HEK293 (cell line): ENCODE data around the gene SHCBP1.
A peak's percentile ranks its signal among the peaks of the same experiment; 100 is the strongest.

Experiments used
- KLF16 ChIP-seq: fragments of 450-650 bp; formaldehyde crosslinking; IDR thresholded peaks from 2 replicates; pipeline ENCODE4 v1.5.1; 2017; ENCODE audit warnings: missing biosample characterization, missing genetic modification characterization
- KLF8 ChIP-seq: fragments of 450-650 bp; formaldehyde crosslinking; IDR thresholded peaks from 2 replicates; pipeline ENCODE4 v1.5.1; 2016; ENCODE audit warnings: missing biosample characterization, missing genetic modification characterization
- MYNN ChIP-seq: fragments of 450-650 bp; formaldehyde crosslinking; IDR thresholded peaks from 2 replicates; pipeline ENCODE4 v1.5.1; 2016; ENCODE audit warnings: missing biosample characterization, missing genetic modification characterization, borderline replicate concordance
- PRDM10 ChIP-seq: fragments of 450-650 bp; formaldehyde crosslinking; IDR thresholded peaks from 2 replicates; pipeline ENCODE4 v1.5.1; 2016; ENCODE audit warnings: missing biosample characterization, missing genetic modification characterization
- PRDM6 ChIP-seq: fragments of 450-650 bp; formaldehyde crosslinking; IDR thresholded peaks from 2 replicates; pipeline ENCODE4 v1.5.1; 2017; ENCODE audit warnings: missing biosample characterization, missing genetic modification characterization
- ZBTB17 ChIP-seq: fragments of 450-650 bp; formaldehyde crosslinking; IDR thresholded peaks from 2 replicates; pipeline ENCODE4 v1.5.1; 2016; ENCODE audit warnings: missing biosample characterization, missing genetic modification characterization
- ZBTB26 ChIP-seq: fragments of 450-650 bp; formaldehyde crosslinking; optimal IDR thresholded peaks from 2 replicates; pipeline ENCODE3; 2016; ENCODE audit warnings: missing biosample characterization, mild to moderate bottlenecking, missing genetic modification characterization
- ZNF140 ChIP-seq: fragments of 450-650 bp; formaldehyde crosslinking; IDR thresholded peaks from 2 replicates; pipeline ENCODE4 v1.5.1; 2016; ENCODE audit warnings: missing biosample characterization, missing genetic modification characterization
- ZNF155 ChIP-seq: fragments of 450-650 bp; formaldehyde crosslinking; IDR thresholded peaks from 2 replicates; pipeline ENCODE4 v1.5.1; 2016; ENCODE audit warnings: missing biosample characterization, missing genetic modification characterization
- ZNF2 ChIP-seq: fragments of 450-650 bp; formaldehyde crosslinking; IDR thresholded peaks from 2 replicates; pipeline ENCODE4 v1.5.1; 2016; ENCODE audit warnings: missing biosample characterization, missing genetic modification characterization
- ZNF211 ChIP-seq: fragments of 450-650 bp; formaldehyde crosslinking; IDR thresholded peaks from 2 replicates; pipeline ENCODE4 v1.5.1; 2016; ENCODE audit warnings: low read depth, missing biosample characterization, missing genetic modification characterization
- ZNF324 ChIP-seq: fragments of 450-650 bp; formaldehyde crosslinking; IDR thresholded peaks from 2 replicates; pipeline ENCODE4 v1.5.1; 2016; ENCODE audit warnings: missing biosample characterization, missing genetic modification characterization
- ZNF391 ChIP-seq: fragments of 450-650 bp; formaldehyde crosslinking; IDR thresholded peaks from 2 replicates; pipeline ENCODE4 v1.5.1; 2016; ENCODE audit warnings: low read depth, missing biosample characterization, missing genetic modification characterization, borderline replicate concordance
- ZNF398 ChIP-seq: fragments of 450-650 bp; formaldehyde crosslinking; IDR thresholded peaks from 2 replicates; pipeline ENCODE4 v1.5.1; 2017; ENCODE audit warnings: missing biosample characterization, missing genetic modification characterization
- ZNF404 ChIP-seq: fragments of 450-650 bp; formaldehyde crosslinking; IDR thresholded peaks from 2 replicates; pipeline ENCODE4 v1.5.1; 2017; ENCODE audit warnings: missing biosample characterization, missing genetic modification characterization
- ZNF473 ChIP-seq: fragments of 450-650 bp; formaldehyde crosslinking; IDR thresholded peaks from 2 replicates; pipeline ENCODE4 v1.5.1; 2017; ENCODE audit warnings: missing biosample characterization, missing genetic modification characterization
- ZNF48 ChIP-seq: fragments of 450-650 bp; formaldehyde crosslinking; IDR thresholded peaks from 2 replicates; pipeline ENCODE4 v1.5.1; 2016; ENCODE audit warnings: missing biosample characterization, missing genetic modification characterization
- ZNF626 ChIP-seq: fragments of 450-650 bp; sonication (Bioruptor Pico); formaldehyde crosslinking; IDR thresholded peaks from 2 replicates; pipeline ENCODE4 v1.5.1; 2018; ENCODE audit warnings: missing biosample characterization, missing genetic modification characterization, inconsistent platforms
- ZNF629 ChIP-seq: fragments of 450-650 bp; formaldehyde crosslinking; IDR thresholded peaks from 2 replicates; pipeline ENCODE4 v1.5.1; 2017; ENCODE audit warnings: missing biosample characterization, missing genetic modification characterization
- ZNF639 ChIP-seq: fragments of 450-650 bp; formaldehyde crosslinking; IDR thresholded peaks from 2 replicates; pipeline ENCODE4 v1.5.1; 2016; ENCODE audit warnings: missing biosample characterization, missing genetic modification characterization
- ZNF654 ChIP-seq: fragments of 450-650 bp; formaldehyde crosslinking; IDR thresholded peaks from 2 replicates; pipeline ENCODE4 v1.5.1; 2016; ENCODE audit warnings: low read depth, missing biosample characterization, missing genetic modification characterization
- ZSCAN16 ChIP-seq: fragments of 450-650 bp; formaldehyde crosslinking; IDR thresholded peaks from 2 replicates; pipeline ENCODE4 v1.5.1; 2016; ENCODE audit warnings: missing biosample characterization, missing genetic modification characterization
- ZSCAN30 ChIP-seq: fragments of 450-650 bp; IDR thresholded peaks from 2 replicates; pipeline ENCODE4 v1.5.1; 2018; ENCODE audit warnings: missing biosample characterization, mild to moderate bottlenecking, missing genetic modification characterization, moderate library complexity
- TF ChIP-seq, protein P1 (sequence below): fragments of 450-650 bp; formaldehyde crosslinking; conservative IDR thresholded peaks from 2 replicates; pipeline ENCODE4 v1.5.1; 2016; ENCODE audit warnings: low read depth, missing biosample characterization, missing genetic modification characterization

The SHCBP1 gene

DNA sequence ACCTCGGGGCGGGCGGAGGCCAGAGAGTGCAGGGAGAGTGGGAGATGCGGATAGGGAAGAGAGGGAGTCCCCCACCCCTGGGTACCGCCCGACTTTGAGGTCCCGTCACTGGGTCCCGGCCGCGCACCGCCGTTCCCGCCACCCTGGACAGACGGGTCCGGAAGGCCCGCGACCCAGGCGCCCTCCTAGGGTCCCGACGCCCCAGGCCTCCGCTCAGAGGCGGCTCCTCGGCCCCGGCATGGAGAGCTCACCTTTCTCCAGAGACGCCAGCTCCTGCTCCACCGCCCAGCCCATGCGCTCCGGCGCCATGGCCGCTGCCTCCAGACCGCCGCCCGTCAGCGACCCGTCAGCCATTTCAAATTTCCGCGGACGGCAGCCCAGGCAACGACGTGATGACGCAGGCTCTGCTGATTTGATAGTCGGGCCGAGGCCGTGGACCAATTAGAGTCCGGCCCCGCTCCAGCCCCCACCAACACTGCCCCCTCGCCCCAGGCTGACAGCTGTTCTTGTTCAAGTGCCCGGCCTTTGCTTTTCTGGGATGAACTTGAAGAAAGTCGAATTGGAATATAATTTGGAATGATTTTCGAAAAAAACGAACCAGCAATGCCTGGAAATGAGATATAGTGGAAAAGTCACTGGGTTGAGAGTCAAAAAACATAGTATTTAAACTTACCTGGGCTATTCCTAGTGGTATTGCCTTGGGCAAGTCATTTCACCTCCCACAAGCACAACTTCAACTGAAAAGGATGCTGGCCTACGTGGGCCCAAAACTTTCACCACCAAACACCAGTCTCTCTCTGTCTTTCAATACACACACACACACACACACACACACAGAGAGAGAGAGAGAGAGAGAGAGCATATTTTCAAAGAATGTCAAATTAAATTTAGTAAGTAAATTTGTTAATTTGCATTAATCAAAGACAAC lies at the start of gene SHCBP1 (continued):
- TF ChIP-seq ZNF398 (tag by site-specific recombination): peak; percentile 87
- TF ChIP-seq MYNN: no peak
- TF ChIP-seq ZNF211: no peak
- TF ChIP-seq ZNF654: no peak
- TF ChIP-seq ZNF404 (tag by site-specific recombination): no peak
- TF ChIP-seq PRDM10 (tag by site-specific recombination): peak; percentile 62; the same call in 1 of the 2 replicates
- TF ChIP-seq ZNF140 (tag by site-specific recombination): no peak
- TF ChIP-seq ZBTB17 (tag by site-specific recombination): peak; percentile 25; the same call in 1 of the 2 replicates
- TF ChIP-seq ZNF48: no peak
- peak; percentile 44; the same call in 1 of the 2 replicates for TF ChIP-seq ZNF2 (tag by site-specific recombination)
- TF ChIP-seq ZNF391 (tag by site-specific recombination): 0 out of 2 replicates have a peak, but pooled peaks have one; percentile 53
- 0 out of 2 replicates have a peak, but pooled peaks have one; percentile 38 for TF ChIP-seq ZNF639
- TF ChIP-seq ZNF626 (tag by site-specific recombination): no peak
- TF ChIP-seq KLF8: peak; percentile 26; the same call in 1 of the 2 replicates
- TF ChIP-seq ZNF324 (tag by site-specific recombination): peak; percentile 60; the same call in 1 of the 2 replicates
- TF ChIP-seq, protein P1, sequence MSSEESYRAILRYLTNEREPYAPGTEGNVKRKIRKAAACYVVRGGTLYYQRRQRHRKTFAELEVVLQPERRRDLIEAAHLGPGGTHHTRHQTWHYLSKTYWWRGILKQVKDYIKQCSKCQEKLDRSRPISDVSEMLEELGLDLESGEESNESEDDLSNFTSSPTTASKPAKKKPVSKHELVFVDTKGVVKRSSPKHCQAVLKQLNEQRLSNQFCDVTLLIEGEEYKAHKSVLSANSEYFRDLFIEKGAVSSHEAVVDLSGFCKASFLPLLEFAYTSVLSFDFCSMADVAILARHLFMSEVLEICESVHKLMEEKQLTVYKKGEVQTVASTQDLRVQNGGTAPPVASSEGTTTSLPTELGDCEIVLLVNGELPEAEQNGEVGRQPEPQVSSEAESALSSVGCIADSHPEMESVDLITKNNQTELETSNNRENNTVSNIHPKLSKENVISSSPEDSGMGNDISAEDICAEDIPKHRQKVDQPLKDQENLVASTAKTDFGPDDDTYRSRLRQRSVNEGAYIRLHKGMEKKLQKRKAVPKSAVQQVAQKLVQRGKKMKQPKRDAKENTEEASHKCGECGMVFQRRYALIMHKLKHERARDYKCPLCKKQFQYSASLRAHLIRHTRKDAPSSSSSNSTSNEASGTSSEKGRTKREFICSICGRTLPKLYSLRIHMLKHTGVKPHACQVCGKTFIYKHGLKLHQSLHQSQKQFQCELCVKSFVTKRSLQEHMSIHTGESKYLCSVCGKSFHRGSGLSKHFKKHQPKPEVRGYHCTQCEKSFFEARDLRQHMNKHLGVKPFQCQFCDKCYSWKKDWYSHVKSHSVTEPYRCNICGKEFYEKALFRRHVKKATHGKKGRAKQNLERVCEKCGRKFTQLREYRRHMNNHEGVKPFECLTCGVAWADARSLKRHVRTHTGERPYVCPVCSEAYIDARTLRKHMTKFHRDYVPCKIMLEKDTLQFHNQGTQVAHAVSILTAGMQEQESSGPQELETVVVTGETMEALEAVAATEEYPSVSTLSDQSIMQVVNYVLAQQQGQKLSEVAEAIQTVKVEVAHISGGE (tag by site-specific recombination): peak; percentile 38; the same call in 1 of the 2 replicates
- no peak for TF ChIP-seq ZSCAN16 (tag by site-specific recombination)
- TF ChIP-seq PRDM6: no peak
- TF ChIP-seq ZNF629 (tag by site-specific recombination): peak; percentile 73
- no peak for TF ChIP-seq ZNF473
- peak; percentile 40; the same call in 1 of the 2 replicates for TF ChIP-seq ZSCAN30 (tag by site-specific recombination)
- TF ChIP-seq ZBTB26: peak; percentile 76
- peak; percentile 73; the same call in 1 of the 2 replicates for TF ChIP-seq KLF16
- no peak for TF ChIP-seq ZNF155 (tag by site-specific recombination)
